Measurements from ENCODE around the gene SEL1L.

DNA sequence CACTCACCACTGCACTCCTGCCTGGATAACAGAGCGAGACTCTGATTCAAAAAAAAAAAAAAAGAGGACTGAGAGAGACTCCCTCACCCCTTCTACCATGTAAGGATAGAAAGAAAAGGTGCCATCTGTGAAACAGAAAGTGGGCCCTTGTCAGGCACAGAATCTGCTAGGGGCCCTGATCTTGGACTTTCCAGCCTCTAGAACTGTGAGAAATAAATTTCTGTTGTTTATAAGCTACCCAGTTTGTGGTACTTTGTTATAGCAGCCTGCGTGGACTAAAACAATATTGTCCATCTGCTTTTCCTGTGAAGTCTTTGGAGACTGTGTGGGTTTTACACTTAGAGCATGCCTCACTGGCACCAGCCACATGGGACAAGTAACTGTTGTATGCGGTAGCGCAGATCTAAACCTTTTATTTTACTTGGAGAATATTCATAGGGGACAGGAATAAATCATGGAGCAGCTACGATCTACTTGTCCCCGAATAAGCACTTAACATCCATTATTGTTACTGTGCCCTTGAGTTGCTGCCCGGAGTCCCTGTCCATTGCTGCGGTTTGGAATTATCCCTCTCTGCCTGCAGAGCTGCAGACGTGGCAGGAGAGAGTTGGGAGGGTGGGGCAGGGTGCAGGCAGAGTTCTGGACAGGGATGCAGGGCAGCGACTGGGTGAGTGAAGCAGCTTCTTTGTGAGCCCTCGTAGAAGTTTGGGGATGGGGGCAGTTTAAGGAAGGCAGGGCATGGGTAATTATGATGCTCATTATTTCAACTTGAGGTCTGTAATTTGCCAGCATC is 81.1 kb downstream of the SEL1L start:
- no peak for TF ChIP-seq EZH2 (IDR thresholded peaks at IDR 0.05)
- no peak for TF ChIP-seq POLR2AphosphoS5 (IDR thresholded peaks at IDR 0.05; ENCODE audit: borderline replicate concordance, low read depth, low read length)
- TF ChIP-seq FOXP2 (optimal IDR thresholded peaks at IDR 0.05; ENCODE audit: control extremely low read depth, extremely low read length, insufficient read depth): no peak
